Measurements from ENCODE around the gene ZNF469.

GRCh38 chr16:88413631-88414030 lies 30.9 kb downstream of the ZNF469 start:
- TF ChIP-seq, protein P1, sequence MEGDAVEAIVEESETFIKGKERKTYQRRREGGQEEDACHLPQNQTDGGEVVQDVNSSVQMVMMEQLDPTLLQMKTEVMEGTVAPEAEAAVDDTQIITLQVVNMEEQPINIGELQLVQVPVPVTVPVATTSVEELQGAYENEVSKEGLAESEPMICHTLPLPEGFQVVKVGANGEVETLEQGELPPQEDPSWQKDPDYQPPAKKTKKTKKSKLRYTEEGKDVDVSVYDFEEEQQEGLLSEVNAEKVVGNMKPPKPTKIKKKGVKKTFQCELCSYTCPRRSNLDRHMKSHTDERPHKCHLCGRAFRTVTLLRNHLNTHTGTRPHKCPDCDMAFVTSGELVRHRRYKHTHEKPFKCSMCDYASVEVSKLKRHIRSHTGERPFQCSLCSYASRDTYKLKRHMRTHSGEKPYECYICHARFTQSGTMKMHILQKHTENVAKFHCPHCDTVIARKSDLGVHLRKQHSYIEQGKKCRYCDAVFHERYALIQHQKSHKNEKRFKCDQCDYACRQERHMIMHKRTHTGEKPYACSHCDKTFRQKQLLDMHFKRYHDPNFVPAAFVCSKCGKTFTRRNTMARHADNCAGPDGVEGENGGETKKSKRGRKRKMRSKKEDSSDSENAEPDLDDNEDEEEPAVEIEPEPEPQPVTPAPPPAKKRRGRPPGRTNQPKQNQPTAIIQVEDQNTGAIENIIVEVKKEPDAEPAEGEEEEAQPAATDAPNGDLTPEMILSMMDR (IDR thresholded peaks at IDR 0.05; ENCODE audit: low read depth, low read length, missing input control) = no peak
- TF ChIP-seq RXRA (IDR thresholded peaks at IDR 0.05) = no peak
- TF ChIP-seq RAD21 (IDR thresholded peaks at IDR 0.05) = no peak
- no peak for TF ChIP-seq HNF4A (conservative IDR thresholded peaks at IDR 0.05)
- no peak for TF ChIP-seq GABPA (IDR thresholded peaks at IDR 0.05 in 1 of 2, conservative IDR thresholded peaks at IDR 0.05 in 1 of 2)
- no peak for TF ChIP-seq JUND (IDR thresholded peaks at IDR 0.05)
- TF ChIP-seq ZBTB33 (IDR thresholded peaks at IDR 0.05) = no peak
- no peak for TF ChIP-seq TAF1 (conservative IDR thresholded peaks at IDR 0.05)
- no peak for TF ChIP-seq REST (IDR thresholded peaks at IDR 0.05)
- no peak for TF ChIP-seq EGR1 (IDR thresholded peaks at IDR 0.05; ENCODE audit: low read depth in 2 of 2)
- TF ChIP-seq YY1 (IDR thresholded peaks at IDR 0.05) = no peak
- no peak for TF ChIP-seq SP1 (IDR thresholded peaks at IDR 0.05)
- TF ChIP-seq, protein P2, sequence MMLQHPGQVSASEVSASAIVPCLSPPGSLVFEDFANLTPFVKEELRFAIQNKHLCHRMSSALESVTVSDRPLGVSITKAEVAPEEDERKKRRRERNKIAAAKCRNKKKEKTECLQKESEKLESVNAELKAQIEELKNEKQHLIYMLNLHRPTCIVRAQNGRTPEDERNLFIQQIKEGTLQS (IDR thresholded peaks at IDR 0.05) = no peak
